Measurements from ENCODE around the gene GRB2. TPM values are rescaled to one million over a fixed set of nuclear protein-coding genes. Genes with fewer than 3 reads are reported as not detected.

The GRB2 gene
- total and polyA plus RNA-seq, 10 of the 15 experiments (the other 5 are each of a cell fraction or from before 2014, with no cell fraction given) = 113 to 268 (median 158) TPM

- TF ChIP-seq CTCF (IDR thresholded peaks at IDR 0.05 in 2 of 3, conservative IDR thresholded peaks at IDR 0.05 in 1 of 3; ENCODE audit: control insufficient read depth in 2 of 3, extremely low read depth in 1 of 3, insufficient read depth in 1 of 3, low read depth in 3 of 3, low read length in 3 of 3) (no peak), ZNF384 (IDR thresholded peaks at IDR 0.05; ENCODE audit: borderline replicate concordance, low read depth, low read length) (no peak)
These were observed 27.8 kb upstream of the GRB2 start (continued) for GRCh38 chr17:75433218-75433783.

- no peak overlapping the region for H3K4me2 ChIP-seq (ENCODE audit: control insufficient read depth, insufficient read depth)
- ATAC-seq (no peak), FAIRE-seq (no peak), DNase-seq (ENCODE audit: low read depth, low spot score) (no peak)
- TF ChIP-seq FOXM1 (IDR thresholded peaks at IDR 0.05; ENCODE audit: low read depth, low read length) (no peak), SMARCA5 (IDR thresholded peaks at IDR 0.05) (no peak), ZBTB40 (IDR thresholded peaks at IDR 0.05; ENCODE audit: borderline replicate concordance) (no peak), POU2F2 (IDR thresholded peaks at IDR 0.05; ENCODE audit: borderline replicate concordance, low read depth, low read length) (no peak)
- in situ Hi-C loops (cut with MboI) = no loop called here
- peaks cover 9% of the 10 kb centered on the region for H3K4me1 ChIP-seq (ENCODE audit: control insufficient read depth, insufficient read depth, low read length)
- ChIA-PET CTCF (interaction anchor here (0.6 to 1.9 kb wide), 6 partner anchors 8 to 203 kb away, joined by 3 to 14 read pairs (median 4); partner anchors contain the start of gene SMIM5), POLR2A (interaction anchor here (0.6 to 1.4 kb wide), 2 partner anchors 110 to 575 kb away, joined by 3 read pairs; no protein-coding TSS in a partner anchor), SMC1A (ENCODE audit: uncharacterized antibody, unreplicated experiment) (interaction anchor here (0.7 to 3.5 kb wide), 3 partner anchors 25 to 88 kb away, joined by 3 to 19 read pairs (median 4); partner anchors contain the start of gene TMEM94), RAD21 (ENCODE audit: unreplicated experiment) (interaction anchor here (0.6 kb wide), 1 partner anchor 140 kb away, joined by 3 read pairs; no protein-coding TSS in a partner anchor)
- intact Hi-C loops (cut with micrococcal nuclease; ENCODE audit: unreplicated experiment) = no loop called here
- WGBS (ENCODE audit: insufficient coverage, insufficient replicate concordance, low lambda C conversion rate, missing lambda C conversion rate) = 46% methylated on average over 11 of the region's 11 CpGs
- no peaks in the 10 kb centered on the region for H3K79me2 ChIP-seq (ENCODE audit: control insufficient read depth, insufficient read depth, low read length)
- H3K36me3 ChIP-seq (ENCODE audit: control insufficient read depth in 2 of 2, insufficient read depth in 2 of 2, low read length in 1 of 2) = no peaks in the 10 kb centered on the region
- no peak overlapping the region for H3K4me3 ChIP-seq
- H2AFZ ChIP-seq (ENCODE audit: control insufficient read depth, low read depth, low read length) = no peak overlapping the region
- no peak overlapping the region for H3K27ac ChIP-seq (ENCODE audit: control insufficient read depth, insufficient read depth)
- no TSS peak for BruUV-seq (replicated peaks)
- H4K20me1 ChIP-seq (ENCODE audit: control insufficient read depth, insufficient read depth) = no peaks in the 10 kb centered on the region
- no peaks in the 10 kb centered on the region; a peak in 1 of 4 replicates for H3K27me3 ChIP-seq (replicated peaks in 1 of 2; ENCODE audit: control insufficient read depth in 2 of 2, insufficient read depth in 2 of 2, low read length in 1 of 2)
- no peaks in the 10 kb centered on the region for H3K9me3 ChIP-seq (replicated peaks; ENCODE audit: control insufficient read depth, insufficient read depth, low read length)
- H3K9ac ChIP-seq (ENCODE audit: control insufficient read depth, insufficient read depth, low read length) = no peak overlapping the region
These were observed 24.9 kb upstream of the GRB2 start for GRCh38 chr17:75430159-75430974.

Data from GM12878 (cell line).